ENCODE data around the gene RPS6KB1.

GRCh38 chr17:59899099-59899498, 6.2 kb downstream of the RPS6KB1 start:
- TF ChIP-seq ARNTL (CRISPR knock-in tag; IDR thresholded peaks at IDR 0.05; ENCODE audit: borderline replicate concordance, low read depth) (no peak), PATZ1 (CRISPR knock-in tag; IDR thresholded peaks at IDR 0.05; ENCODE audit: borderline replicate concordance) (no peak), ZFP30 (CRISPR knock-in tag; IDR thresholded peaks at IDR 0.05) (no peak), GLIS3 (CRISPR knock-in tag; IDR thresholded peaks at IDR 0.05) (no peak), TSHZ2 (CRISPR knock-in tag; IDR thresholded peaks at IDR 0.05) (no peak)
- TF ChIP-seq, protein P1, sequence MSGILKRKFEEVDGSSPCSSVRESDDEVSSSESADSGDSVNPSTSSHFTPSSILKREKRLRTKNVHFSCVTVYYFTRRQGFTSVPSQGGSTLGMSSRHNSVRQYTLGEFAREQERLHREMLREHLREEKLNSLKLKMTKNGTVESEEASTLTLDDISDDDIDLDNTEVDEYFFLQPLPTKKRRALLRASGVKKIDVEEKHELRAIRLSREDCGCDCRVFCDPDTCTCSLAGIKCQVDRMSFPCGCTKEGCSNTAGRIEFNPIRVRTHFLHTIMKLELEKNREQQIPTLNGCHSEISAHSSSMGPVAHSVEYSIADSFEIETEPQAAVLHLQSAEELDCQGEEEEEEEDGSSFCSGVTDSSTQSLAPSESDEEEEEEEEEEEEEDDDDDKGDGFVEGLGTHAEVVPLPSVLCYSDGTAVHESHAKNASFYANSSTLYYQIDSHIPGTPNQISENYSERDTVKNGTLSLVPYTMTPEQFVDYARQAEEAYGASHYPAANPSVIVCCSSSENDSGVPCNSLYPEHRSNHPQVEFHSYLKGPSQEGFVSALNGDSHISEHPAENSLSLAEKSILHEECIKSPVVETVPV (CRISPR knock-in tag; IDR thresholded peaks at IDR 0.05), result no peak
- TF ChIP-seq, protein P2, sequence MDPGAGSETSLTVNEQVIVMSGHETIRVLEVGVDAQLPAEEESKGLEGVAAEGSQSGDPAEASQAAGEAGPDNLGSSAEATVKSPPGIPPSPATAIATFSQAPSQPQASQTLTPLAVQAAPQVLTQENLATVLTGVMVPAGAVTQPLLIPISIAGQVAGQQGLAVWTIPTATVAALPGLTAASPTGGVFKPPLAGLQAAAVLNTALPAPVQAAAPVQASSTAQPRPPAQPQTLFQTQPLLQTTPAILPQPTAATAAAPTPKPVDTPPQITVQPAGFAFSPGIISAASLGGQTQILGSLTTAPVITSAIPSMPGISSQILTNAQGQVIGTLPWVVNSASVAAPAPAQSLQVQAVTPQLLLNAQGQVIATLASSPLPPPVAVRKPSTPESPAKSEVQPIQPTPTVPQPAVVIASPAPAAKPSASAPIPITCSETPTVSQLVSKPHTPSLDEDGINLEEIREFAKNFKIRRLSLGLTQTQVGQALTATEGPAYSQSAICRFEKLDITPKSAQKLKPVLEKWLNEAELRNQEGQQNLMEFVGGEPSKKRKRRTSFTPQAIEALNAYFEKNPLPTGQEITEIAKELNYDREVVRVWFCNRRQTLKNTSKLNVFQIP (CRISPR knock-in tag; IDR thresholded peaks at IDR 0.05; ENCODE audit: borderline replicate concordance, low read depth), result no peak
